ENCODE data around the gene CTNNA1.
"Not testable (repeated sequence)": the region's sequence is repeated elsewhere in the genome, so short reads cannot be mapped to it uniquely, and the experiment has no call there.

Gene CTNNA1

DNA sequence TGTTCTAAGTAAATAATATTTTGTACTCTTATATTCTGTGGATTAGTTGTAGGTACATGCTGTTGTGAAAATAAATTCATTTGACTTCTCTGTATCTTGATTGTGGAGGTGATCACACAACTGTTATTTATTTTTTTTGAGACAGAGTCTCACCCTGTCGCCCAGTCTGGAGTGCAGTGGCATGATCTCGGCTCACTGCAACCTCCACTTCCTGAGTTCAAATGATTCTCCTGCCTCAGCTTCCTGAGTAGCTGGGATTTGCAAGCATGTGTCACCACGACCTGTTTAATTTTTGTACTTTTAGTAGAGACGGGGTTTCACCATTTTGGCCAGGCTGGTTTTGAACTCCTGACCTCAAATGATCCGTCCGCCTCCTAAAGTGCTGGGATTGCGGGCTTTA, 7.9 kb downstream of the CTNNA1 start:
- DNase-seq = not testable (repeated sequence)

DNA sequence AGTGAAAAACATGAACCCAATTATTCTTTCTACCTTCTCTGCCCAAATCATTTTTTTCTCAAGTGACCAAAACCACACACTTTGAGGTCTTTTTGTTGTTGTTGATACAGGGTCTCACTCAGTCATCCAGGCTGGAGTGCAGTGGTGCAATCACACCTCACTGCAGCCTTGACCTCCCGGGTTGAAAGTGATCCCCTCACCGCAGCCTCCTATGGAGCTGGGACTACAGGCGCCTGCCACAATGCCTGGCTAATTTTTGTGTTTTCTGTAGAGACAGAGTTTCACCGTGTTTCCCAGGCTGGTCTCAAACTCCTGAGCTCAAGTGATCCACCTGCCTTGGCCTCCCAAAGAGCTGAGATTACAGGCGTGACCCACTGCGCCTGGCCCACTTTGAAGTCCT, 8.4 kb downstream of the CTNNA1 start:
- DNase-seq = not testable (repeated sequence)

DNA sequence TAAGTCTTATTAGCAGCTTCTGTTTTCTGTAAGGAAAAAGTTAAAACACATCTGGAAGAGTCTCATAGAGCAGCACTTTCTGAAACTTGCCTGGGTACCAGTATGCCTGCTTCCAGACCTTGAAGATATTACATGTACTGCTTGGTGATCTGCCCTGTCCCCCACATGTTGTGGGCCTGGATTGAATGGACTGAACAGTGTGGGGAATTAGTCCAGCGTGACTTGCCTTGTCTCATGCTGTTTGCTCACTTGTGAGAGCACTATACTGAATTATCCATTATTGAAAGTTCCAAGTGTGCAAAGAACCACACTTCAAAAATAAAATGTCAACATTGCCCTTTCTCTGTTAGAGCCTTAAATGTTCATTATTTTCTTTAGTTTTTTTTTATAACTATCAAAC, 8.9 kb downstream of the CTNNA1 start:
- no peak for DNase-seq

DNA sequence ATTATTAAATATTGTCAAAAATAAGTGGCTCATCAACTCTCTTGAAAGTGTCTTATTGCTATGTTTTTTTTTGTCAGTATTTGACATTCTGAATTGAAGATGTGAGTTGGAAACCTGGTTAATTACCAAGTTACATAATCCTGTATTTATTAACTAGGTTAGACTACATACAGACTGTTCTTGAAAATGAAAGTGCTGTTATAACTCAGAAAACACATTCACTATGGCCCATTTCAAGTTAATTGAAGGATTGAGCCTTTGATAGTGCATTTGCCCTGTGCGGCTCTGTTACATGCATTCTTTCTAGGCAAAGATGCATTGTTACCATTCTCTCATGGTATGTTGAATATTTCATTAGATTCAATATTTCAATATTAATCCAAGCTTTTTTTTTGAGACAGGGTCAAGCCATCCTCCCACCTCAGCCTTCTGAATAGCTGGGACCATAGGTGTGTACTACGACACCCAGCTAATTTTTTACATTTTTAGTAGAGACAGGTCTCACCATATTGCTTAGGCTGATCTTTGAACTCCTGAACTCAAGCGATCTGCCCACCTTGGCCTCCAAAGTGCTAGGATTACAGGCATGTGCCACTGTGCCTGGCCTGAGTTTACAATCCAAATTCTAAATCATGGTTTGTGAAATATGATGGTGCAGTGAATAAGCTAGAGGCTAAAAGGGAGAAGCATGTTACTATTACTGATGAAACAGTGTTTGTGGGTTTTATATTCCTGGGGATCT, 10.0 kb downstream of the CTNNA1 start:
- no peak for DNase-seq

DNA sequence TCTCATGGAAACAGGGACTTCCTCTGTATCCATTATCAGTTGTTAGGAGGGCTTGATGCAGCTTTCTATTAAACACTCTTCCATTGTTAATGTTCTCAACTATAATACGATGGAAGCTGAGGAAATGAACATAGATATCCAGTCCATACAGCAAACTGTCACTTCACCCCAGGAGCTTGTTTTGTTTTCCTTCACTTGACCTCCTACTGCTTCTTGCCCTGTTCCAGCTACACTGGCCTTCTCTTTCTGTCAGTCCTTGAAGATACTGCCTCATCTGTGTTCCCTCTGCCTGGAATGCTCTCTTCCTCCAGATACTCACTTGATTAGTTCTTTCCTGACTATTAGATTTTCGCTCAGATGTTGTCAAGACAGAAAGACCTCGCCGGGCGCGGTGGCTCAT, 17.1 kb downstream of the CTNNA1 start:
- peak in 1 of 3 experiments; percentile 1 for DNase-seq

DNA sequence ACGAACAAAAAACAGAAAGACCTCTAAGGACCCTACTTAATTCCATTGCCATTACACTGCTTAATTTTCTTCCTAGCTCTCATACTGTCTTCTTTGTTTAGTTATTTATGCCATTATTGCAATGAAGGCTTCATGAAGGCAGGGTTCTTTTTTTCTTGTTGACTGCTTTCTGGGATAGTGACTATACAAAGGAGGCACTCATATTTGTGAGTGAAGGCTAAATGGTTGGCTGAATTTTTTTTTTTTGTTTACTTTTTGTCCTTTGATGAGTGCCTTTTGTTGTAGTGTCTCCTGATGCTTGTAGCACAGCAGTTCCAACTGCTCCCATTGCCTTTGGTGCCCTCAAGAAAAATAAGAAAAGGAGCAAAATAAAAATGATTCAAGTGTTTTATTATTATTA, 17.8 kb downstream of the CTNNA1 start:
- peak in 1 of 3 experiments; percentile 7 for DNase-seq

DNA sequence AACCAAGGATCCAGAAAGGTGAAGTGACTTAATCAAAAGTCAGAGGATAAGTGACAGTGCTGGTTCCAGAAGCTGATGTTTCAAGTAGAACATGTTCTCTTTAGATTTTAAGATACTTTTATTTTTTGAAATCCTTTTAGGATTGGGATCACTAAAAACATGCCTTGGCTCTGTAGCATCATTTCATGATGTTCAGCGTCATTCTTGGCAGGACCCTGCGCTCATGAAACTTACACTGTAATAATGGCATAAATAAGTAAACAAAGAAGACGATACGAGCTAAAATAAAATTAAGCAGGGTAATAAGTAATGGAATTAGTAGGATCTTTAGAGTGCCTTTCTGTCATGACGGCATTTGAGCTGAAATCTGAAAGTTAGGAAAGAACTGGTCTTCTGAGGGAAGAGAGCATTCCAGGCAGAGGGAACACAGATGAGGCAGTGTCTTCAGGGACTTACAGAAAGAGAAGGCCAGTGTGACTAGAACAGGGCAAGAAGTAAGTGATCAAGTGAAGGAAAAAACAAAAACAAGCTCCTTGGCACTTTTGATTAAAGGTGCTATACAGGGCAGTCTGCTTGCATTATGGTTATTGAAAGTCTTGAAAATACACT, 19.9 kb downstream of the CTNNA1 start:
- no peak for DNase-seq

DNA sequence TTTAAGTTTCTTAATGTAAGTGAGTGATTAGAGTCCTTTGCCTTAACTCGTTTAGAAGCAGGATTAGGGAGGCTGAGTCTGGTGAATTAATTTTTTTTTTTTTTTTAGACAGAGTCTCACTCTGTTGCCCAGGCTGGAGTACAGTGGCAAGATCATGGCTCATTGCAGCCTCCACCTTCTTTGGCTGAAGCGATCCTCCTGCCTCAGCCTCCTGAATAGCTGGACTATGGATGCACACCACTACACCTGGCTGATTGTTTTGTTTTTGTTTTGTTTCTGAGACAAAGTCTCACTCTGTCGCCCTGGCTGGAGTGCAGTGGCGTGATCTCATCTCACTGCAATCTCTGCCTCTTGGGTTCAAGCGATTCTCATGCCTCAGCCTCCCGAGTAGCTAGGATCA, 20.4 kb downstream of the CTNNA1 start:
- DNase-seq = not testable (repeated sequence)

DNA sequence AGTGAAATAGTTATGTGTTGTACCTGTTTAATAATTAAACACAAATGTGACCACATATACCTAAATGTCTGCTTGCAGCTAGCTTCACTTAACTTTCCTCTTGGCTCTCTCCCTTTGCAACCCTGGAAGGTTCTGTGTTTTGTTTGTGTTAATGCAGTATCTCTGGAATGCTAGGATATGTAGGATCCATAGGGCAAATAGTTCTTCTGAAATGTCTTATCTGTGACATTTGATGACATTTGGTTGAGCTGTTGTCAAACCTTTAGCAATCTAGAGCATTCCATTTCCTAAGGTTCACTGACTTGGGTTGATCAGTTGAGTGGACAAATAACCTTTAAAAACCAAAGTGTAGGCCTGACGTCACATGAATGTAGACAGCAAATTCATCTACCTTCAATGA, 21.8 kb downstream of the CTNNA1 start:
- DNase-seq = no peak

DNA sequence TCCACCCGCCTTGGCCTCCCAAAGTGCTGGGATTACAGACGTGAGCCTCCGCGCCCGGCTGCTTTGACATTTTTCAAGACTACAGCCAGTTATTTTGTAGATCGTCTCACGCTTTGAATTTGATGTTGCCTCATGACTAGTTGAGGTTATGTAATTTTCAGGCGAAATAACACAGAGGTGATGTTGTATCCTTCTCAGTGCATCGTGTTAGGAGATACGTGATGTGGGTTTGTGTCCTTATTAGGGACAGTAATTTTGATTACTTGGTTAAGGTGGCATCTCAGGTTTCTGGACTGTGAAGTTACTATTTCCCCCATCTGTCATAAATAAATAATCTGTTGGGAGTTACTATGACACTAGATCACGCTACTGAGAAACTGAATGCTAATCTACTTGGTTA, 25.0 kb downstream of the CTNNA1 start:
- no peak for DNase-seq

DNA sequence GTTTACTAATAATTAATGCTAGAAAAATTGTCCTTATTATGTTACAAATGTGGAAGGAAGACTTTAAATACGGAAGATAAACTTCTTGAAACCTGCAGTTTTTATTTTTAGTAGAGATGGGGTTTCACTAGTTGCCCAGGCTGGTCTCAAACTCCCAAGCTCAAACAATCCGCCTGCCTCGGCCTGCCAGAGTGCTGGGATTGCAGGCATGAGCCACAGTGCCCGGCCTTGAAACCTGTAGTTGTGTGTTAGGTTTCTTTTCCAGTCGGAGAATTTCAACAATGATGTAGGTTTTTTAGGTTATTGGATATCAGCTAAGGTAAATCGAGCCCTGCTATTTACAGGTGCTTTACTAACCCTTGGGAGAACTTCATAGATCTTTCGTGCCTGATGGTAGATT, 30.8 kb downstream of the CTNNA1 start:
- no peak for DNase-seq

DNA sequence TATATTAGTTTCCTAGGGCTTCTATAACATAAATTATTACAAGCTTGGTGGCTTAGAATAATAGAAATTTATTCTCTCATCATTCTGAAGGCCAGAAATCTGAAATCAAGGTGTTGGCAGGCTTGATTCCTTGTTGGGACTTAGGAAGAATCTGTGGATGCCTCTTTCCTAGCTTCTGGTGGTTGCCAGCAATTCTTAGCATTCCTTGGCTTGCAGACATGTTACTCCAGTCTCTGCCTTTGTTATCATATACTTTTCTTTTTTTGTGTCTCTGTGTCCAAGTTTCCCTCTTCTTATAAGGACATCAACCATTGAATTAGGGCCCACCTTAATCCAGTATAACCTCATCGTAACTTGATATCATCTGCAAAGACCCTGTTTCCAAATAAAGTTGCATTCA, 31.4 kb downstream of the CTNNA1 start:
- no peak for DNase-seq

DNA sequence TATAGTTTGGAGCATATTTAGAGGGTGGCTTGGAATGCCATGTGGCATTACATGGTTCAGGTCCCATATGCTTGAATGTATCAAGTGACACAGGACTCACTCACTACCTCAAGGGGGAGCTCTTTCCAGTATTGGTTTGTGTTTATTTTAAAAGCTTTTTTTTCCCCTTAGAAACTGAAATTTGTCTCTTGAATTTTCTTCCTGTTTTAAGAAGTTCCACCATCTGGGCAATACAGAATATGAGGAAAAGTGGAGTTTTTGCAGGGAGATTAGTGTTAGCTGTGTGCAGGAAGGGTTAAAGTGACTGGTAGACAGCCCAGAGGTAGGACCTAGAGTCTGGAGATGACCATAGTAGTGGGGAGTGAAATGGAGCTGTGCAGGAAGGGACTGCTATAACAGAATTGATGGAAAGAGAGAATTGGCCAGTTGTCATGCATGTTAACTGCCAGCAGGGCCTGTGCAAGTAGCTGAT, 36.6 kb downstream of the CTNNA1 start:
- peak in 2 of 3 experiments; percentile 22 for DNase-seq

DNA sequence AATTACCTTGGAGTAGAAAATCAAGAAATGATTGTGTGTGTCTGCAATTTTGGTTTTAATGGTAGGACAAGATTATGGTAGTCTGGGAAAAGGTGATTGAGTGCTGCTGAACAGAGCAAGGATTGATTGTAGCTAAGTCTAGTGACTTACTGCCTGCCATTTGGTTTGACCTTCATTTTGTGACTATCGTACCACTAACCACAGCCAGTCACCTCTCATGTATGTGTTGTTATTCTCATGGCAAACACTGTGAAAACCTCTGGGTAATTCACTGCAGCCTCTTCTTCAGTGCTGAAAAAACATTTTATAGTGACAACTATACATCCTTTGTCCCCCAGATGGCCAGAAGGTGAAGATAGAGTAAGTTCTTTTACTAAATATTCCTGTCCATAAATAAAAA, 37.5 kb downstream of the CTNNA1 start:
- DNase-seq = no peak

DNA sequence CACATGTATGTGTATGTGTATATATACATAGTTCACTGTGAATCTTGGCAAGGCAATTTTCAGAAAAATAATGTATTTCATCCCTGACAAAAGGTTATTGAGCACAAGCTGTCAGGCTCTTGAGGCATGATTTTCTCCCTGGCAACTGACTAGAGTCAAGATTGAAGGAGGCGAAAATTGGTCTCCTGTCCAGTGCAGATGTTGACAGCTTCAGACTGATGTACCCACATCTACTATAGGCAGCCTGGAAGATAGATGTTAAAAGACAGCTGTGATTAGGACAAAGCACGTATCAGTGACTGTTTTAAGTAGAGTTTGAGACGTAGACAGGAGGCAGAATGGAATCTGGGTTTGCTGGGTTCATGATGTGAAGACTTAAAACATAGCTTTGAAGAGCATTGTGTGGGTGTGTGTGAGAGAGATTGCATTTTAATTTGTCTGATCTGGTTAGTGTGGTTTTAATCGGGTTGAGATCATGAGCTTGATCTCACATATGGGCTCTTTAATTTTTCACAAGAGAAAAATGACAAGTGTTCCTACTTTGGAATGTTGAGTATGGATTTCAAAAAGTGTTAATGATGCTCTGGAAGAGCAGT, 39.1 kb downstream of the CTNNA1 start:
- peak in 1 of 3 experiments; percentile 5 for DNase-seq

DNA sequence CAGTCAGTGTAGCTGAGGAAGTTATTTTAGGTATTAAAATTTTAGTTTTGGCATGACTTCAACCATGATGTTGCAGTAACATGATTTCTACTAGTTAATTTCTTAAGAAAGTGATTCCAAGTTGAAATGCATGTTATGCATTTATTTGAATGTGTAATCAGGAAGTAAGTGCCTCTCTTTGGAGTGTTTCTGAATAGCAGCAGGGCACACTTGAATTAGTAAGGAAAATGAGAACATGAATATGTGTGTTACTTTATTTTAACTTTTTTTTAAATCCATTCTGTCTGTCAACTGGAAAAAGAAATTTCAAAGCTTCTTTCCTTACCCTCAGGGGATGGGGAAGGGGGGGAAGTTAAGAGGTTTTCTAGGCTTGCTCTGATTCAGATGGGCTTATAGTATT, 40.4 kb downstream of the CTNNA1 start:
- DNase-seq = no peak

DNA sequence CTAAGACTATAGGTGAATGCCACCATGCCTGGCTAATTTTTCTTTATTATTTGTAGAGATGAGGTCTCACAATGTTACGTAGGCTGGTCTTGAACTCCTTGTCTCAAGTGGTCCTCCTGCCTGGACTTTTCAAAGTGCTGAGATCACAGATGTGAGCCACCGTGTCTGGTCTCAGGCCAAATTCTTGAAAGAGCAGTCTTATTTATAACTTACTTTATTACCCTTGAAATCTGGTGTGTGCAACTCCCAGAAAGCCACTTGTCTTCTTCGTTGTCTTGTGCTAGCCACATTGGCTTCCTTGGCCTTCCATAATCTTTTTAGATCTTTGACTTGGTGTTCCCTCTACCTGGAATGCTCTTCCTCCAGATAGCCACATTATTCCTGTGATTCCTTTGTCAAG, 50.1 kb downstream of the CTNNA1 start:
- DNase-seq = no peak

DNA sequence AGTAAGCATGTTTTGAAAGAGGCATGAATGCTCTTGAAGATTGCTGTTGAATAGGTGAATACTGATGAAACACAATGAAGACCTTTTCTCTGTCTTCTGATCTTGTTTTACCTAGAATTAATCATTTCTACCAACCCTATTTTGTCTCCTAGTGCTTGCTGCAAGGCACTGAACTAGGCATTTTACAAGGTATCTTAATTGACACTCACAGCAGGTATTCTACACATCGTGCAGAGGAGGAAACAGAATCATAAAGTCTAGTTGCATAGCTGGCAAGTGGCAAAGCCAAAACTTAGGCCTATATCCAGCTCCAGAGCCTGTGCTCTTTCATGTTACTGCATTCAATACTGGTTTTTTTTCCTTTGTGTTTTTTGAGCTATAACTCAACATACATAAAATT, 50.7 kb downstream of the CTNNA1 start:
- DNase-seq = peak in 1 of 3 experiments; percentile 1

DNA sequence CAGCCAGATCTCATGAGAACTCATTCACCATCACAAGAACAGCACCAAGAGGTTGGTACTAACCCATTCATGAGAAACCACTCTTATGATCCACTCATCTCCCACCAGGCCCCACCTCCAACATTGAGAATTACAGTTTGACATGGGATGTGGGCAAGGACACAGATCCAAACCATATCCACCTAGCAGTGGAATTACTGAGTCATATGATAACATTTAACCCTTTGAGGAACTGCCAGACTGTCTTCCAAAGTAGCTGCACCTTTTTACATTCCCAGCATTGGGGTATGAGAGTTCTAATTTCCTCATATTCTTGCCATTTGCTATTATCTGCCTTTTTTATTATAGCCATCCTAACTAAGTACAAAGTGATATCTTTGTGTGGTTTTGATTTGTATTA, 51.9 kb downstream of the CTNNA1 start:
- DNase-seq = no peak

DNA sequence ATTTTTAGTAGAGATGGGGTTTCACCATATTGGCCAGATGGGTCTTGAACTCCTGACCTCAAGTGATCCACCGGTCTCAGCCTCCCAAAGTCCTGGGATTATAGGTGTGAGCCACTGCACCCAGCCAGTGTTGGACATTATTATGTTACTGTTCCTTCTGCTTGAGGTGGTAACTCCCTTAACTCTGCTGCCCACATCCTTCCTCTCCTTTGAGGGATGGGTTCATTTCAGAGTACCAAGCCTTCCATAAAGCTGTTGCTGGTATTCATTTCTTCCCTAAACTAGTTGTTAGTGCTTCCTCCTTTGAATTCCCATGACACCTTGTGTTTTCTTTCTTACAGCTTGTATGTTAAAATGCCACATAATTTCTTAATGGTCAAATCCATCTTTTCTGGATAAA, 54.0 kb downstream of the CTNNA1 start:
- DNase-seq = no peak

DNA sequence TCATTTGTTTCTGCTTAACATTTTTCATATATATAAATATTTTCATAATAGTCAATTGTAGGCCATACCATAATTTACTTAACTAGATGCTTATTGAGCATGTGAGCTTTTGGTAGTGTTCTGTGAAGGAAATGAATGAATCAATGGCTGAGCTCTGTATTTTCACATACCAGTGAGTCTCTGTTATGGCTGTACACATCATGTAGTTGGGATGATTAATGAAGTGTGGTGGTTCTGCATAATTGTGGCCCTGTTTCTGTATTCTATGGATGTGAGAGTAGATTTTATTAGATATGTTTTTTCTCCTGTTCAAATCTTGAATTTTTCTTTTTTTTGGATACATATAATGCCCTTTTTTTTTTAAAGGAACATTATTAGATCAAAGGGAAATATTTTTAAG, 56.2 kb downstream of the CTNNA1 start:
- DNase-seq = no peak

DNA sequence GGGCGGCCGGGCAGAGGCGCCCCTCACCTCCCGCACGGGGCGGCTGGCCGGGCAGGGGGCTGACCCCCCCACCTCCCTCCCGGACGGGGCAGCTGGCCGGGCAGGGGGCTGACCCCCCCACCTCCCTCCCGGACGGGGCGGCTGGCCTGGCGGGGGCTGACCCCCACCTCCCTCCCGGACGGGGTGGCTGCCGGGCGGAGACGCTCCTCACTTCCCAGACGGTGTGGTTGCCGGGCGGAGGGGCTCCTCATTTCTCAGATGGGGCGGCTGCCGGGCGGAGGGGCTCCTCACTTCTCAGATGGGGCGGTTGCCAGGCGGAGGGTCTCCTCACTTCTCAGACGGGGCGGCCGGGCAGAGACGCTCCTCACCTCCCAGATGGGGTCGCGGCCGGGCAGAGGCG, 57.6 kb downstream of the CTNNA1 start:
- not testable (repeated sequence) for DNase-seq

DNA sequence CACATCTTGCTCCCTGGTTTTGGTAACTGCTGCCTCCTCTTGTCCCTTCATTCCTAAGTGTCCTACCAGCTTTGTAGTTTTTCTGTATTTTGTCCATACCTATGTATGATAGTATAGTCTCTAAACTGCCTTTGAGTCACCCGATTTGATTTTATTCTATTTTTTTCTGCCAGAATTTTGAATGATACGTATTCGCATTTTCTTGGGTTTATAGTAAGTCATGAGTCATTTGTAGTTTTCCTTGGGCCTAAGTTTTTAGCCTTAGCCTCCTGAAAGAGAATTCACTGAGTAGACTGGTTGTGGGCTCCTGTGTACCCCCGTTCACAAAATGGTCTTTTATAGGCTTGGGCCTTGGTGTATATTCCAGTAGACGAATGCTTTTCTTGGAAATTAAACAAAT, 62.3 kb downstream of the CTNNA1 start:
- no peak for DNase-seq

DNA sequence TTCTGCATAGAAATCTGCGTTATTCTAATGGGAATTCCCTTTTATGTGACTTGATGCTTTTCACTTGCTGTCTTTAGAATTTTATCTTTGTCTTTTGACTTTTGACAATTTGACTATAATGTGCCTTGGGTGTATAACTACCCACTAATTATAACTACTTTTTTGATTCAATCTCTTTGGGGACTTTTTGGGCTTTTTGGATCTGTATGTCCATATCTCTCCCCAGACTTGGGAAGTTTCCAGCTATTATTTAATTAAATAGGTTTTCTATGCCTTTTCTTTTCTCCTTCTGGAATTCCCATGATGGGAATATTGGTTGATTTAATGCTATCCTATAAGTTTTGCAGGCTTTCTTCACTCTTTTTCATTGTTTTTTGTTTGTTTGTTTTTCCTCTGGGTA, 64.0 kb downstream of the CTNNA1 start:
- DNase-seq = no peak

Data from NCI-H1417 (cell line).